Adipocyte (in vitro differentiated cells): Measurements from ENCODE around the gene AP1S1.

Experiments
- DNase-seq: peaks from one replicate; pipeline ENCODE4 v3.0.0-alpha.2; 2015; ENCODE audit warnings: low read depth
- H3K27me3 ChIP-seq: replicated peaks from 2 replicates; pipeline ENCODE4 v1.7.0; 2013; ENCODE audit warnings: mild to moderate bottlenecking, low read length, moderate library complexity; ENCODE audit not compliant: control insufficient read depth, insufficient read depth
- H3K36me3 ChIP-seq: 2 replicates; pipeline ENCODE4 v1.7.0; 2013; ENCODE audit warnings: low read length, mild to moderate bottlenecking, moderate library complexity; ENCODE audit not compliant: control insufficient read depth, insufficient read depth, severe bottlenecking
- H3K4me1 ChIP-seq: 2 replicates; pipeline ENCODE4 v1.7.0; 2013; ENCODE audit warnings: mild to moderate bottlenecking, low read length, moderate library complexity; ENCODE audit not compliant: control insufficient read depth, insufficient read depth
- H3K4me3 ChIP-seq: 2 replicates; pipeline ENCODE4 v1.7.0; 2013; ENCODE audit warnings: mild to moderate bottlenecking, low read length, moderate library complexity
- H3K9ac ChIP-seq: 2 replicates; pipeline ENCODE4 v1.7.0; 2013; ENCODE audit warnings: mild to moderate bottlenecking, low read length, moderate library complexity
- H3K9me3 ChIP-seq: 2 replicates; pipeline ENCODE4 v1.7.0; 2013; ENCODE audit warnings: mild to moderate bottlenecking, low read length, moderate library complexity; ENCODE audit not compliant: control insufficient read depth

AP1S1 gene

DNA sequence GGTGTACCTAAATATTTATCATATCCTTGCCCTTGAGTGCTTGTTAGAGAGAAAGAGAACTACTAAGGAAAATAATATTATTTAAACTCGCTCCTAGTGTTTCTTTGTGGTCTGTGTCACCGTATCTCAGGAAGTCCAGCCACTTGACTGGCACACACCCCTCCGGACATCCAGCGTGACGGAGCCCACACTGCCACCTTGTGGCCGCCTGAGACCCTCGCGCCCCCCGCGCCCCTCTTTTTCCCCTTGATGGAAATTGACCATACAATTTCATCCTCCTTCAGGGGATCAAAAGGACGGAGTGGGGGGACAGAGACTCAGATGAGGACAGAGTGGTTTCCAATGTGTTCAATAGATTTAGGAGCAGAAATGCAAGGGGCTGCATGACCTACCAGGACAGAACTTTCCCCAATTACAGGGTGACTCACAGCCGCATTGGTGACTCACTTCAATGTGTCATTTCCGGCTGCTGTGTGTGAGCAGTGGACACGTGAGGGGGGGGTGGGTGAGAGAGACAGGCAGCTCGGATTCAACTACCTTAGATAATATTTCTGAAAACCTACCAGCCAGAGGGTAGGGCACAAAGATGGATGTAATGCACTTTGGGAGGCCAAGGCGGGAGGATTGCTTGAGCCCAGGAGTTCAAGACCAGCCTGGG lies 15.9 kb upstream of the AP1S1 start:
- DNase-seq = peak; percentile 95
- no peaks in the 10 kb centered on the region for H3K27me3 ChIP-seq
- peaks cover 41% of the 10 kb centered on the region for H3K36me3 ChIP-seq
- no peaks in the 10 kb centered on the region for H3K9me3 ChIP-seq
- peak overlapping the region; percentile 46 for H3K4me3 ChIP-seq
- H3K9ac ChIP-seq = peak overlapping the region; percentile 78
- H3K4me1 ChIP-seq = peaks cover 30% of the 10 kb centered on the region

DNA sequence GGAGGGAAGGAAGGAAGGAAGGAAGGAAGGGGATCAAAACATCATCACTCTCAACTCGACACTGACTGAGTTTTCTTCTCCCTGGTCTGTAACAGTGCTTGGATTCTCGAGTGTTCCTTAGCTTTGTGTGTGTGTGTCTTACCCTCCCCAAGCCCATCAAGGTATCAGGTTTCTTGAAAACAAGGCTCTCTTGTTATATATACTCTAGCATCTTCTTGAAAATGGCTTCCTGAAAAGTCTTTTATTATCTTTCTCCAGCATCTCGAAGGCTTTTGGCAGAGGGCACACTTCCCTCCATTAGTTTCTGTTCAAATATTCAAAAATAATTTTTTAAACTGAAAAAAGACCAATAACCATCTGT lies 14.0 kb upstream of the AP1S1 start:
- peaks cover 22% of the 10 kb centered on the region for H3K4me1 ChIP-seq
- no peak overlapping the region for H3K9ac ChIP-seq
- H3K36me3 ChIP-seq = peaks cover 26% of the 10 kb centered on the region
- no peaks in the 10 kb centered on the region for H3K9me3 ChIP-seq
- H3K4me3 ChIP-seq = no peak overlapping the region
- peak; percentile 36 for DNase-seq
- H3K27me3 ChIP-seq = no peaks in the 10 kb centered on the region

DNA sequence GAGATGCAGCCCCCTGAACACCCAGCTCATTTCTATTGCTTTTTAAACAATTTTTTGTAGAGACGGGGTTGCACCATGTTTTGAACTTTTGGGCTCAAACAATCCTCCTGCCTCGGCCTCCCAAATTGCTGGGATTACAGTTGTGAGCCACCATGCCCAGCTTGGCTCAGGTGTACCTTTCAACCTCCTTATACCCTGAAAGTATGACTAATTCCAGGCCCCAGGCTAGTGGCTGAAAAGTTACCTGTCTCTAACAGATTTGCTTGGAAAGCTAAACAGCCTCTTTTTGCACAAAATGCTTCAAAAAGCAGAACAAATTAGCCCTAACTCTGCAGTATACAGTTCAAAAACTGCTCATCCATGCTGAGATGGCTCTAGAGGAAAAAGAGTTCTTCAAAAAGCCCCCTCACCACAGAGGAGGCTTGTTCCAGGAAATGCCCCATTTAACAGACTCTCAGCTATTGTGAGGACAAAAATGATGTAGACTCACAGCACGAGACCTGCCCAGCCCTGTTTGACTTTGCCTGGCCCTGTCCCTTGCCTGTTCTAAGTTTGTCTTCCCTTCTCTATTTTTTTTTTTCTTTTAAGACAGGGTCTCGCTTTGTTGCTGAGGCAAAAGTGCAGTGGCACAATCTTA lies 13.4 kb upstream of the AP1S1 start:
- Histone ChIP-seq H3K27me3 (peaks cover under 1% of the 10 kb centered on the region), H3K4me1 (peaks cover 22% of the 10 kb centered on the region), H3K4me3 (no peak overlapping the region), H3K36me3 (peaks cover 21% of the 10 kb centered on the region), H3K9ac (no peak overlapping the region), H3K9me3 (no peaks in the 10 kb centered on the region)
- no peak for DNase-seq

DNA sequence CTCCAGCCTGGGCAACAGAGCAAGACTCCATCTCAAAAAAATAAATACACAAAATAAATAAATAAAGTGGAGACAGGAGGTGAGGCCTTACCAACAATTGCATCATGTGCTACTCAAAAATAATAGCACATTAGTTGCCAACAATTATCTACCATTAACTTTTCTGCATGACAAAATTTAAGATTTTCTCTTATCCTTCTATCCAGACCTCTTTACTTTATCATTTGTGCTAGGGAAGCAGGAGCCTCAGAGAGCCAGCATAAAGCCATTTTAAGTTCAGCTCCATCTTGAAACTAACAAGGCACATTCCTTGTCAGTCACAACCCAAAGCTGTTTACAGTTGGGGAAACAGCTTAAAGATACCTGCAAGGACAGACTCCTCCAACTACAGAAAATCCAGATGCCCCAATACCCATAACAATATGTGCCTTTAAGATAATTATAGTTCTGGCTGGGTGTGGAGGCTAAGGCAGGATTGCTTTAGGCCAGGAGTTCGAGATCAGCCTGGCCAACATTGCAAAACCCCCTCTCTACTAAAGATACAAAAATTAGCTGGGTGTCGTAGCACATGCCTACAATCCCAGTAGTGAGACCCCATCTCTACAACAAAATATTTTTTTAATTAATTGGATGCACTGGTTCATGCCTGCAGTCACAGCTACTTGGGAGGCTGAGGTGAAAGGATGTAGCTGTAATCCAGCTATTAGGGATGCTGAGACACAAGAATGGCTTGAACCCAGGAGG lies 2.2 kb upstream of the AP1S1 start:
- H3K27me3 ChIP-seq = no peaks in the 10 kb centered on the region

GRCh38 chr7:101154693-101155102 lies 422 bp downstream of the AP1S1 start:
- H3K4me3 ChIP-seq = peak overlapping the region; percentile 90
- H3K4me1 ChIP-seq = peaks cover 10% of the 10 kb centered on the region
- H3K36me3 ChIP-seq = peaks cover 30% of the 10 kb centered on the region
- no peaks in the 10 kb centered on the region for H3K27me3 ChIP-seq
- H3K9me3 ChIP-seq = no peaks in the 10 kb centered on the region
- H3K9ac ChIP-seq = peak overlapping the region; percentile 89
- peak; percentile 44 for DNase-seq

More for the DNA sequence above, 2.2 kb upstream of the AP1S1 start:
- no peak for DNase-seq
- Histone ChIP-seq H3K9ac (no peak overlapping the region), H3K9me3 (no peaks in the 10 kb centered on the region), H3K36me3 (peaks cover 6% of the 10 kb centered on the region), H3K4me3 (no peak overlapping the region), H3K4me1 (peaks cover 10% of the 10 kb centered on the region)

GRCh38 chr7:101155303-101155702 lies 1.0 kb downstream of the AP1S1 start:
- no peak for DNase-seq
- Histone ChIP-seq H3K4me3 (peak overlapping the region; percentile 90), H3K36me3 (peaks cover 36% of the 10 kb centered on the region), H3K27me3 (no peaks in the 10 kb centered on the region), H3K9me3 (no peaks in the 10 kb centered on the region), H3K9ac (peak overlapping the region; percentile 89), H3K4me1 (peaks cover 10% of the 10 kb centered on the region)

GRCh38 chr7:101156277-101156676 lies 2.0 kb downstream of the AP1S1 start:
- Histone ChIP-seq H3K27me3 (no peaks in the 10 kb centered on the region), H3K4me1 (peaks cover 10% of the 10 kb centered on the region), H3K9me3 (no peaks in the 10 kb centered on the region), H3K36me3 (peaks cover 37% of the 10 kb centered on the region), H3K4me3 (no peak overlapping the region), H3K9ac (no peak overlapping the region)
- DNase-seq = no peak

GRCh38 chr7:101156866-101157589 lies 2.8 kb downstream of the AP1S1 start:
- H3K4me3 ChIP-seq = no peak overlapping the region
- no peak overlapping the region for H3K9ac ChIP-seq
- no peak for DNase-seq
- peaks cover 37% of the 10 kb centered on the region for H3K36me3 ChIP-seq
- H3K4me1 ChIP-seq = peaks cover 10% of the 10 kb centered on the region
- no peaks in the 10 kb centered on the region for H3K9me3 ChIP-seq
- no peaks in the 10 kb centered on the region for H3K27me3 ChIP-seq

- peaks cover 37% of the 10 kb centered on the region for H3K36me3 ChIP-seq
- no peak overlapping the region for H3K9ac ChIP-seq
- no peaks in the 10 kb centered on the region for H3K9me3 ChIP-seq
- H3K27me3 ChIP-seq = no peaks in the 10 kb centered on the region
- DNase-seq = no peak
- peaks cover 20% of the 10 kb centered on the region for H3K4me1 ChIP-seq
- H3K4me3 ChIP-seq = no peak overlapping the region
These were observed 5.7 kb downstream of the AP1S1 start for GRCh38 chr7:101159696-101160674.

DNA sequence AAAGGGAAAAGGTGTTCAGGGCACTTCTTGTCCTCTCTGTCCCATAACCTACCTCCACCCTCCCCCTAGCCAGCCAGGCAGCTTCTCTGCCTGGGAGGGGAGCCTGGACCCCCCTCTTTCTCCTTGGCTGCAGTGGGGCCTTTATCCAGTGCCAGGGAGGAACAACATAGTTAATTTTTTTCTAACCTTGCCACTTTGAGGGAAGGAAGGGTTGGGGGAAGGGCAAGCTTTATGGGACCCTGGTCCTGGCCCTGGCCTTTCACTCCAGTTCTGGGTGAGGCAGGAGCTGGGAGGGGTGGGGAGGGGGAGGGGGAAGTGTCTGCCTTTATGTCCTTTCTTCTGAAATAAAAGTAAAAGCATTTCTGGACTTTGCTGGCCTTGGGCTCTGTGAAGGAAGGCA lies 6.6 kb downstream of the AP1S1 start:
- Histone ChIP-seq H3K4me1 (peaks cover 17% of the 10 kb centered on the region), H3K4me3 (no peak overlapping the region), H3K36me3 (peaks cover 37% of the 10 kb centered on the region), H3K27me3 (peaks cover 4% of the 10 kb centered on the region), H3K9me3 (no peaks in the 10 kb centered on the region), H3K9ac (no peak overlapping the region)
- DNase-seq = no peak
